GM21786 (cell line): Measurements from ENCODE around the gene ZNF675.
"Not testable (repeated sequence)": the region's sequence is repeated elsewhere in the genome, so short reads cannot be mapped to it uniquely, and the experiment has no call there.

ENCODE experiments used
- ATAC-seq: cut with Tn5 transposase; IDR thresholded peaks from one replicate; pipeline ENCODE4 v1.9.1; 2021; ENCODE audit not compliant: unreplicated experiment

Gene ZNF675

DNA sequence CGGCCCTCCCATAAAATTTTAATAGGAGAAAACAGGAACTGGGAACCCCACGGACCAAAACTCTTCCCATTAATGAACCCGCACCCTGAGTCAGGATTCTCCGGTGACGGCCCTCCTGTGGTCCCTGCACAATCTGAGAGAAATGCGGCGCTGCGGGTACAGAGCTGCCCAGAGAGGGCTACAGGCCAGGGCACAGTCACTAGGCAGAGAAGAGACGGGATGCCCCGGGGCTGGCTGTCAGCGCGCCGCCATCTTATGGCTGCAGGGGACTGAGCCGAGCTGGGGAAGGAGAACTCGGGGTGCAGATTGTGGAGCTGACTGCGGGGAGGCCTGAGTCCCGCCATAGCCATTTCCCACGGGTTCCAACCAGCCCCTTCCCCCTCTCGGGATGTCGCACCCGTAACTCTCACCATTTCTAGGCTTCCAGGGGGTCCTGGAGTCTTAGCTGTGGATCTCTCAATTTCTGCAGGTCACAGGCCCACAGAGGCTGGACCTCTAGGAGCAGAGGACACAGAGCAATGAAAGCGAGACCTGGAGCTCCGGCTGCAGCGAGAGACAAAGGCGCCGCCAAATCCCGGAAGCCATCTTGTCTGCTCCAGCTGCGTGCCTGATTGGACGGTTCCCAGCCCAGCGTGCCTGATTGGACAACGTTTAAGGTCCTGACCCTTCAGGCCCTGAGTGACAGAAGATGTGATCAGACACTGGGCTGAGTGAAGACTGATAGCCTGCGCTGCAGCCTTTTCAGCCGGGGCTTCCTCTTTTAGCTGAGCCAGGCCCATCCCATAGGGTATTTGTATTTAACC, at the start of gene ZNF675:
TSS of gene ZNF675 (minus strand) at position 592 of the 803 bp plus-strand sequence. CDS start at position 413, 179 bp downstream.
- peak; percentile 92 for ATAC-seq

DNA sequence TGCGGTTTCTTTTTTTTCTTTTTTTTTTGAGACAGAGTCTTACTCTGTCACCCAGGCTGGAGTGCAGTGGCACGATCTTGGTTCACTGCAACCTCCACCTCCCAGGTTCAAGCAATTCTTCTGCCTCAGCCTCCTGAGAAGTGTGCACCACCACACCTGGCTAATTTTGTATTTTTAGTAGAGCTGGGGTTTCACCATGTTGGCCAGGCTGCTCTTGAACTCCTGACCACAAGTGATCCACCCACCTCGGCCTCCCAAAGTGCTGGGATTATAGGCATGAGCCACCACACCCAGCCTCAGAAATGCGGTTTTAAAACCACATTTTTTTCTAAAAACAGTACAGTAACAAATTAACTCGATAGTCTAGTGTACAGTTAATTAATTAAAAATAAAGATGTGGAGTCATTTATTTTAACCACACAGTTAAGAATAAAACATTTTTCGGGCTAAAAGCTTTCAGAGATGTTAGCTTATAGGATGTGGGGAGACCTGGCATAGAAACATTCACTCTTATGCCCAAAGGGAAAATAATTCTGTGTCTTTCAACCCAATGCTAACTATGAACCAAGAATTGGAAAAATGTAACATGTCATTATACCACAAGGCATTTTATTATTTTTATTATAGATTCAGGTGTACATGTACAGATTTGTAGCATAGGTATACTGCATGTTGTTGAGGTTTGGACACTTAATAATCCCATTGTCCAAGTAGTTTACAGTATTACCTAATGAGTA, 43.9 kb upstream of the ZNF675 start:
- not testable (repeated sequence) for ATAC-seq

DNA sequence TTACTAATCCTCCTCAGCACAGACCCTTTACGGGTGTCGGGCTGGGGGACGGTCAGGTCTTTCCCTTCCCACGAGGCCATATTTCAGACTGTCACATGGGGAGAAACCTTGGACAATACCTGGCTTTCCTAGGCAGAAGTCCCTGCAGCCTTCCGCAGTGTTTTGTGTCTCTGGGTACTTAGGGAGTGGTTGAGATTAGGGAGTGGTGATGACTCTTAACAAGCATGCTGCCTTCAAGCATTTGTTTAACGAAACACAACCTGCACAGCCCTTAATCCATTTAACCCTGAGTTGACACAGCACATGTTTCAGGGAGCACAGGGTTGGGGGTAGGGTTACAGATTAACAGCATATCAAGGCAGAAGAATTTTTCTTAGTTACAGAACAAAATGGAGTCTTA, 37.1 kb upstream of the ZNF675 start:
- not testable (repeated sequence) for ATAC-seq

DNA sequence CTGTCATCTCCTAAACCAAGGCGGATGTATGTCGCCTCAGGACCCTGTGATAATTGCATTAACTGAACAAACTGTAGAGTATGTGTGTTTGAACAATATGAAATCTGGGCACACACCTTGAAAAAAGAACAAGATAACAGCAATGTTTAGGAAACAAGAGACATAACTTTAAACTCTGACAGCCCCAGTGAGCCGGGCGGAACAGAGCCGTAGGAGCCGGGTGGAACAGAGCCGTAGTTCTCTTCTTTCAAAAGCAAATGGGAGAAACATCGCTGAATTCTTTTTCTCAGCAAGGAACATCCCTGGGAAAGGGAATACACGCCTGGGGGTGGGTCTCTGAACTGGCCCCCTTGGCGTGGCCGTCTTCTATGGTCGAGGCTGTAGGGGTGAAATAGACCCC, 31.8 kb upstream of the ZNF675 start:
- no peak for ATAC-seq

DNA sequence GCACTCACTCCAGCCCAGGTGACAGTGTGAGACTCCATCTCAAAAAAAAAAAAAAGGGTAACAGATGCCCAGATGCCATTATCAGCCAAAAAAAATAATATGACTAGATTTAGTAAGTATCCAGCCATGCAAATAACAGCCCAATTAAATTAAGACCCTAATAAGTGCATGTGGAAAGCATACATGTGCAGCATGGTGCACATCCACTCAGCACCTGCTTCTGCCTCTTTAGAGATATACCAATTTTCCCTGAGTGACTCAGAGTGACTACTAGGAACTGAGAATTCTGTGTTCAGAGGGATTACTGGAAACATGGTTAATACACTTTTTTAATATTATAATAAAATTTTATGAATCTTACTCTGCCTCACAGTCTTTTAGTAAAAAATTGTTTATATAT, 29.8 kb upstream of the ZNF675 start:
- no peak for ATAC-seq

DNA sequence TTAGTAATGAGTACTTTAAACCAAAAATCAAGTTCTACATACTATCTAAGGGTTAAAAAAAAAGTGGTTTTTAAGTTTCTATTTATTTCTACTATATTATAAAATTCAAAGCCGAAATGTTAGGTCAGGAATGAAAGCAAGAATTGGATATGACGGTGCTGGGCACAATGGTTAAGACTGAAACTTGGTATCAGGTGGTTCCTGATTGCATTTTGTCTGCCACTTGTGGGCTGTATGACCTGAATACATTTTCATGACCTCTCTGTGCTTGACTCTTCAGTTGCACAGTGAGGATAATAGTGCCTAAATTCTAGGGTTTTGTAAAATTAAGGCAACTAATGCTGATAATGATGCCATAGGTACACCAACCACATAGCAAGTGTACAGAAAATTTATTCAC, 22.3 kb upstream of the ZNF675 start:
- no peak for ATAC-seq

DNA sequence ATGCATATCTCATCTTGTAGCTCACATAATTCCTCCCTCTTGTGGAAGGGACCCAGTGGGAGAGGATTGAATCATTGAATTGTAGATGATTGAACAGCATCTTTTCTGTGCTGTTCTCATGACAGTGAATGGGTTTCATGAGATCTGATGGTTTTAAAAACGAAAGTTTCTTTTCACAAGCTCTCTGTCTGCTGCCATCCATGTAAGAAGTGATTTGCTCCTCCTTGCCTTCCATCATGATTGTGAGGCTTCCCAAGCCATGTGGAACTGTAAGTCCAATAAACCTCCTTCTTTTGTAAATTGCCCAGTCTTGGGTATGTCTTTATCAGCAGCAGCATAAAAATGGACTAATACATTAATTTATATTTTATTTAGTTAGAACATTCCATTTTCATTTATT, 19.6 kb upstream of the ZNF675 start:
- no peak for ATAC-seq

DNA sequence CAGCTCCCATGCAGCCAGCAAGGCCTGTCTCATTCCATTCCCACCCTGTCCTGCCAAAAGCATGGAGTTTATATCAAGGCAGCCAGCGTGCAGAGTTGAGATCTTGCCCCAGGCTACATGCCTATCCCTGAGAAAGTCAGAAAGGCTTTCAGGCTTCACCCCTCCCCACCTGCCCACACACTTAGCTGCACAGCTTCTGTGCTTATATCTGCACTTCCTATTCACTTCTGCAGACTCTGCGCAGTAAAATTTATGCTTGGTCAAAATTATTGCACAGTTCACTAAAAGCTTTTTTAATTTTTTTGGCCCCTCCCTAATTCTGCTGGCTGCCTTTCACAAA, 12.5 kb upstream of the ZNF675 start:
- no peak for ATAC-seq

DNA sequence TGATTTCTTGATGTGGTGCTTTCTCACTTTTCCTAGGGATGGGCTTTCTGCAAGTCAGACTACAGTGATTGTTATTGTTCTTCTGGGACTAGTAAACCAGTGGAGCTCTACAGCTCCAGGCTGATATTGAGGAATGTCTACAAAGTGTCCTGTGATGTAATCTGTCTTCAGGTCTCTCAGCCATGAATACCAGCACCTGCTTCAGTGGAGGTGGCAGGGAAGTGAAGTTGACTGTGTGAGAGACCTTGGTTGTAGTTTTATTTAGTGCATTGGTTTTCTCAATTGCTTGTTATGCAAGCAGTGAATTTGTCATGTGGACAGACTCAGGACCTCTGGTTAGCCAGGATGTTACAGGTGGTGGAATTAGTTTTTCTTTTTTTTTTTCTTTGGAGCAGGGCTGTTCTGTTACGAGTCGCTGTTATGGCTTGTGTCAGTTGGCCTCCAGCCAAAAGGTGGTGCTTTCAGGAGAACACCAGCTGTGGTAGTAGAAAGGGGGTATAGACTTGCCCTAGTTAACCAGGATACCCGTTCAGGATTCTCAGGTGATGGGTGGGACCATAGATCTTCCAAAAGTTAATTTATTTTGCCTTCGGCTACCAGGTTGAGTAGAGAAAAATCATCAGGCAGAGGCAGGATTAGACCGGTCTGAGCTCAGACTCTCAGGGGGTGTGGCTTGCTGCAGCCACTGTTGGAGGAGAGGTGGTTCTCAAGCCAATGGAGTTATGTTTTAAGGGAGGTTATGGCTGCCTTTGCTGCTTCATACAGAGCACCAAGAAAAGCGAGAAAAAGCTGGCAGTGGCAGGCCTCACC, 11.9 kb upstream of the ZNF675 start:
- ATAC-seq = no peak

DNA sequence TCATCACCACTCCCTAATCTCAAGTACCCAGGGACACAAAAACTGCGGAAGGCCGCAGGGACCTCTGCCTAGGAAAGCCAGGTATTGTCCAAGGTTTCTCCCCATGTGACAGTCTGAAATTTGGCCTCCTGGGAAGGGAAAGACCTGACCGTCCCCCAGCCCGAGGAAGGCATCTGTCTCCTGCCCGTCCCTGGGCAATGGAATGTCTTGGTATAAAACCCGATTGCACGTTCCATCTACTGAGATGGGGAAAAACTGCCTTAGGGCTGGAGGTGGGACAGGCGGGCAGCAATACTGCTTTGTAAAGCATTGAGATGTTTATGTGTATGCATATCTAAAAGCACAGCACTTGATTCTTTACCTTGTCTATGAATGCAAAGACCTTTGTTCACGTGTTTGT, 5.9 kb upstream of the ZNF675 start:
- not testable (repeated sequence) for ATAC-seq

DNA sequence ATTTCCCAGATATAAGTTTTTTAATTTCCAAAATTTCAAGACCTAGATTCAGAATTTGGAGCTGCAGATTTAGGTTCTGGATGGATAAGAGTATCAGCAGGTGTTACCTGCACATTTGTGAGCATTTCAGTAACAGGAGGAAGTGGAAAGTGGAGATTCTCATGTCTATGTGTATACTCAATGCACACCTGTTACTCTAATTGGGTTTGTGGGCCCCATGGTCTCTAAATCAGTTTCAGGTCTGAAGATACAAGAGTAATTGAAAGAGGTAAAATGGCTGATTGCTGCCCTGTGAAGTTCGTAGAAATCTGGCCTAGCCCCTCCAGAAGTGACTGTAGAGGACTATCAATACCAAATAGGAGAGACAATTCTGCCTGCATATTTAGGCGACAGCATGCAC, 13.9 kb downstream of the ZNF675 start:
- ATAC-seq = no peak

DNA sequence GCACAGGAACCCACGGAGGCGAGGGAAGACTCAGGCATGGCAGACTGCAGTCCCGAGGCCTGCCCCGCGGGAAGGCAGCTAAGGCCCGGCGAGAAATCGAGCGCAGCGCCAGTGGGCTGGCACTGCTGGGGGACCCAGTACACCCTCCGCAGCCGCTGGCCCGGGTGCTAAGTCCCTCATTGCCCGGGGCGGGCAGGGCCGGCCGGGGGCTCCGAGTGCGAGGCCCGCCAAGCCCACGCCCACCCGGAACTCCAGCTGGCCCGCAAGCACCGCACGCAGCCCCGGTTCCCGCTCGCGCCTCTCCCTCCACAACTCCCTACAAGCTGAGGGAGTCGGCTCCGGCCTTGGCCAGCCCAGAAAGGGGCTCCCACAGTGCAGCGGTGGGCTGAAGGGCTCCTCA, 18.4 kb downstream of the ZNF675 start:
- ATAC-seq = not testable (repeated sequence)

DNA sequence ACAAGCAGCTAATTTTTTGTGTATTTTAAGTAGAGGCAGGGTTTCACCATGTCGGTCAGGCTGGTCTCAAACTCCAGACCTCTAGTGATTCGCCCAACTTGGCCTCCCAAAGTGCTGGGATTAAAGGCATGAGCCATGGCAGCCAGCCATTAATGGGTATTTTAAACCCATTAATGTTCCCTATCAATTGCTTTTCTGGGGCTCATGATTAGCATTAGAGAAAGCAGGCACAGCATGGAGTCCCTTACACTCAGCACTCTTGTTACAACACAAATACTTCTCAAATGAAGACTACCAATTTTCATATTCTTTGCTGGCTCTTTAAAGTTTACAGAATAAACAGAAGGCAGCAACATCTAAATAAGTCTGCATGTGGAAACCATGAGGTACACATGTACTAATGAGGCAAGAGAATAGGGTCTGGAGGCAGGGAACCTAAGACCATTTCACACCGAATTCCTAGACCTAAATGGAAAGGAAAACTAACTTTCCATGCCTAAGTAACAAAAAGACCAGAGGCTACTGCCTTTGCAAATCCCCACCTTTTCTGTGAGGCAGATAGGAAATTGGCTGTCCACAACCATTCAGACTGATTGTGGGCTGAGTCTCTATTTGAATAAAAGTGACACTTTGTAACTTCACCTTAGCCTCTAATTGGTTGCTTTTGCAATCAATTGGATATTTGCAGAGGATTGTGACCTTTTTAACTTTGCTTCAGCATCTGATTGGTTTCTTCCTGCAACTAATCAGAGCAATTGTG, 21.2 kb downstream of the ZNF675 start:
- no peak for ATAC-seq

DNA sequence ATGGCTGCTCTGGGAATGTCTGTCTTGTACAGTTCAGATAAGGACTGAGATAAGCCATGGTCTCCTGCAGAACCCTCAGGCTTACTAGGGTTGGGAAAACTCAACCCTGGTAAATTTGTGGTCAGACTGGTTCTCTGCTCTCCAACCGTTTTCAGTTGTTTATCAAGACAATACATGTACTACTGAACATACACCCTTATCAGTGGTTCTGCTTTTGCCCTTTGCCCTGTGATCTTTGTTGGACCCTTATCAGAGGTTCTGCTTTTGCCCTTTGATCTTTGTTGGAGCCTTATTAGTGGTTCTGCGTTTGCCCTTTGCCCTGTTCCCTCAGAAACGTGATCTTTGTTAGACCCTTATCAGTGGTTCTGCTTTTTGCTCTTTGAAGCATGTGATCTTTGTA, 37.2 kb downstream of the ZNF675 start:
- ATAC-seq = not testable (repeated sequence)
